Fibroblast of peridontal ligament (primary cell): ENCODE data around the gene CDAN1.

ENCODE experiments used
- DNase-seq: peaks from one replicate; pipeline ENCODE4 v3.0.0-alpha.2; 2010; ENCODE audit errors: extremely low read depth

CDAN1 gene

DNA sequence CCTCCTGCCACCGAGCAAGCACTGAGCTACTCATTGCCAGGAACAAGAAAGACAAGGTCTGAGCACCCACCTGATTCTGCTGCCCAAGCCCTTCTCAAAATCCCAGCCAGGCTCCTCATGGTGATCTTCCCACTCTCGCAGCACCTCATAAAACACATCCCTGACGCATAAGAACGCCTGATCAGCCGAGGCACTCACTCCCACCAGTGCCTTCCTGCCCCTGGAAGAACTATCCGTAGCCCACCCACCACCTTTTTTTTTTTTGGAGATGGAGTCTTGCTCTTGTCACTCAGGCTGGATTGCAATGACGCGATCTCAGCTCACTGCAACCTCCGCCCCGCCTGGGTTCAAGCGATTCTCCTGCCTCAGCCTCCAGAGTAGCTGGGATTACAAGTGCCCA, 3.9 kb downstream of the CDAN1 start:
- no peak for DNase-seq

DNA sequence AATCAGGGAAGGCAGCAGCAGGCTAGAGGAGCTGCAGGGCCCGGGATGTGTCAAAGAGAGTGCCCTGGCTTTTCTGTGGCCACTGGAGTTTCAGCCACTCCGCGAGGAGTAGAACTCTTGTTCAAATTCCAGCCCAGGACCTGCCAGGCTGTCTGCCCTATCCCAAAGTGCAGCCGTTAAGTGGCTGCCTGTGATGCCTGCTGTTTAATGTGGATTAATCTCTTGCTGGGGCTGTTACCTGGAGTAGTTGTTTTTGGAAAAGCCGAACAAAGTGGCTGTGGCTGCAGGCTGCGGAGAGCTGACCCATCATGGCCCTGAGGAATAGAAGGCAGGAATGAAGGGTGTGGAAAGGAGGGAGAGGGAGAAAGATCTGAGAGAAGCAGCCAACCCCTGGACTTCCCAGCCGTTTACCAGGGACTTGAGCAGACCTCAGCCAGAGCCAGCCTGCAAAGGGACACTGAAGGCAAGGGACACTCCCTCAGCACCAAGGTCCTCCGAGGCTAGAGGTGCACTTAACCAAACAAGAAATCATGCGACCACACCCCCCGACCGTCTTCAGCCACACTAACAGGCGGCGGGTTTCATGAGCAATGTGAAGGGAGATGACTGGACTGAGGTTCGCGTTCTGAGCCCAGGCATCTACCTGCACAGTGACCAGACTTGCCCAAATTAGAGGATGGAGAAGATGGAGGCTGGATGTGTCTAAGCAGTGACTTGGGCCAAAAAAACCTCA, 4.7 kb downstream of the CDAN1 start:
- DNase-seq = no peak

DNA sequence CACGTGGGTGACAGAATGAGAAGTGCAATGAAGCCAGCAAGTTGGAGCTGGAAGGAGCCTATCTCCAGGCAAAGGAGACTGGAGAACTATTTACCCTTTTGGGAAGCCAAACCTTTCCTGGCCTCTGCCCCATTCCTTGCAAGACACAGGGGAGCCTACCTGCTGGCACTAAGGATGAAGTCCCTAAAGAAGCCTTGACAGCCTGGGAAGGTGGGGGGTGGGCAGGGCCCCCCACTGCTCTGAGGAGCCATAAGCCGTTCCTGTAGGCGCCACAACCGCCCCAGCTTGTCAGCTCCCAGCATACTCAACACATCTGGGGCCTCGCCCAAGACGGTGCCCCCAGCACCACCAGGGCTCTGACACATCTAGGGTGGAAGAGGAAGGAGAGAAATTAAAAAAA, 5.5 kb downstream of the CDAN1 start:
- DNase-seq = no peak

DNA sequence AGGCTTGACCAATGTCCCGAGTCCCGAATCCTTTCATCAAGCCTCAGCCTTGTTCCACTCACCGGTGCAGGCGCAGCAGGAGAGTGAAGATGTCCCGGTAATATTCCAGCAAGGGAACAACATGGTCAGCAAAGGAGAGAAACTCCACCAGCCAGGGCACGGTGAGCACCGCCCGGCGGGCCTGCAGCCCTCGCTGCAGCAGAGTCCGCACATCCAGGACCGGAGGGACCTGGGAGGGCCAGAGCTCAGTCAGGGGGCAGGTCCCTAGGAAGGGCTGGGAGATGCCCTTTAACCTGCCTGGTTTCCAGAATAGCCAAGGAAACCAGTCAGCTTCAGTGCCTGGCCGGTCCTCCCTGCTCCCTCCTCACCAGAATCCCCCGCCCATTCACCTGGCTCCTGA, 6.4 kb downstream of the CDAN1 start:
- DNase-seq = no peak

DNA sequence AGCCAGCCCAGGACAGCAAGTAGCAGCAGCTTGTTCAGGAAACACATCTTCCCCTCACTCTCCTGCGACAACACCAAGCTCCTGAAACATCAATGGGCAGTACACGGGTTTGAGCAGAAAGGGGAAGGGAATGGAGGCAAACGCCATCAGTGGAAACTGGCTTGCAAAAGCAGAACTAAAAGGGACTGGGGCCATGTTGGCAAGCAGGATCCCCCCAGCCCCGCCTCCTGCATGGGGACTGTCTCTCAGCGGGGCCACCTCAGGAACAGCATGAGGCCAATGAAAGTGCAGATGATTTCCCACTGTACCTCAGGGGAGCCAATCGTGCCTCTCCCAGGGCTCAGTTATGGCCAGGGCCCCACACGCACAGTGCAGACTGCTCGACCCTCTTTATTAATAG, 6.8 kb downstream of the CDAN1 start:
- no peak for DNase-seq

DNA sequence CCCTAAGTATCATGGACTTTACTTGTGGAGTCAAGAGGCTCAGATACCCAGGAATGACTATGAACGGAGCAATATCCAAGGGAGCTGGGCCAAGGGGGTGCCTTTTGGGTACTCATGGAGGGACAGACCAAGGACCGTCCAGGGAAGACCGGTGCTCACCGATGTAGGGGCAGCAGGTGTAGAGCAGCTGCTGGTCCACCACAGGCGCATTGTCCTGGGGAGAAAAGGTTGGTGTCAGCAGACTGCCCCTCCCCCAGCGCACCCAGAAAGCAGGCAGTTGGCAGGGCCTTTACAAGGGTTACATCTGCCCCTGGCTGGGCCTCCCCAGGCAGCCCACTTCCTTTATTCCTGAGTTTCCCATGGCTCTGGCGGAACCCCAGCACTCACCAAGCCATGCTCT, 7.5 kb downstream of the CDAN1 start:
- DNase-seq = no peak

DNA sequence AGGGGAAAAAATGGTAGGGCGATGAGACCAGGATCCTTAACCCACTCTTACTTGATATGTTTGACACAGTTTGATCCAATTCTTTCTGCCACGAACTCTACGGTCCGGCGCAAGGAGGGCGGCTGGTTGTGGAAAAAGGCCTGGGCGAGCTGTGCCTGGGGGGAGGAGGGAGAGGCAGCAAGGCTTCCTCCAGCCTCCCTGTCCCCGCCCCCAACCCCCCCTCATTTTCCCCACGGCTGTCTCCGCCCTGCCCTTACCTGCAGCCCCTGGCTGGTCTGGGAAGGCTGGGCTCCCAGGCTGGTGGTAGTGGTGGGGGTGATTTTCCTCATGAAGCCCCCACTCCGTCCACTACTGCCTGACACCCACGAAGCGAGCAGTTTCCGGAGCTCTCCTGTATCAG, 8.0 kb downstream of the CDAN1 start:
- DNase-seq = no peak

DNA sequence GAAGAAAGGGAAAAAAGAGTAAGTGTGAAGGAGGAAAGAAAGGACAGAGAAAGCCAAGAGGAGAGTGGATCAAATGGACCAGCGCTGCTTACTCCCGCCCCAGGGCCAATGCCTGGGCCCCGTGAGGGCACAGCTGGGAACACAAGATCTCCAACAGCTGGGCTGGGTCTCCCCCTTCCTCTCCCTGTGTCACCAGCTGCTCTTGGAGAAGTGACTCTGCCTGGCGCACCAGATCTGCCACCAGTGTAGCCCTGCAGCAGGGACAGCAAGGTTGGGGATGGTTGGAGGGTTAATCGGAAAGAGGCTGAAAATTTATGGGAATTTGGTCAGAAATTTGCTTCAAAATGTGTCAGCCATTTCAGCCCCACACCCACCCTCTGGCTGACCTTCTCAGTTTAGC, 8.4 kb downstream of the CDAN1 start:
- no peak for DNase-seq

DNA sequence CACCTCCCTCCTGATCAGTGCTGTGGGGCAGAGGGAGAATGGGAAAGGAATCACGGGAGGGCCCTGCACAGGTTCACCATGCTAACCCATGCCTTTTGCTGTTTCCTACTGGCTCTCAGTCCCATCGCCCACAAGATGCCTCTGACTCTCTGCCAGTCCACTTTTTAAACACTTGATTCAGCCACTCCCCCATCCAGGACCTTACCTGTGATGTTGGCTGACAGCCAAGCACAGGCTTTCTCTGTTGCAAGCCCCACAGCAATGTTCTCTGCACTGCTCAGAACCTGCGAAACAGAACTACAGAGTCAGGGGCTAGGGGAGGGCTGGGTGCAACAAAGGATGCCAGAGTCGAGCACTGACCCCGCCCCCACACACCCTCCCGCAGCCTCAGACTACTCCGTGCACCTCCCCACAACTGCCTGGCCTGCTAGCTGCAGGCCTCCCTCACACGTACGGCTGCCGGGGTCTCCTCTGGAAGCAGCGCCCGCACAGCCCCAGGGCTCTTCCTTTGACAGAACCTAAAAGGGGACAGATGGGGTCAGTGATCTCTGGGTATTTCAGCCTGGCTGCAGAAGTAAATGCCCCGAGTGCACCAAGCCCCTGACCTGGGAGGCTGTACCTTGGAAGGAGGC, 9.1 kb downstream of the CDAN1 start:
- no peak for DNase-seq

DNA sequence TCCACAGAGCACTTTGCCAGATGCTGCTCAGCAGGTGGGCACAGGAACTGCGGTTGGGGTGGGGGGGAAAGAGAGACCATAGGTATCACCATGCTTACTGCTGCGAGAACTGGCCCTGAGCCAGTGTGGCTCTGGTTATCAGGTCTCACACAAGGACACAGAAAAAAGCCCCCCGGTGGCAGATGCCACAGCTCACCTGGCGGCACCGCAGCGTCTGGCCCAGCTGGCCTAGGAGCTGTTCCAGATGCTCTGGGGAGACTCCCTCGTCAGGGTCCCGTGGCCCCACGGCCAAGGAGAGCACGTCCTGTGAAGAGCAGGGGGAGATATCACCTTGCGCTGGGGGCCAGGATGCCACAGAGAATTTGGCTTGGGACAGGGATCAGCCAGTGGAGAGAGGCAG, 10.8 kb downstream of the CDAN1 start:
- DNase-seq = no peak

DNA sequence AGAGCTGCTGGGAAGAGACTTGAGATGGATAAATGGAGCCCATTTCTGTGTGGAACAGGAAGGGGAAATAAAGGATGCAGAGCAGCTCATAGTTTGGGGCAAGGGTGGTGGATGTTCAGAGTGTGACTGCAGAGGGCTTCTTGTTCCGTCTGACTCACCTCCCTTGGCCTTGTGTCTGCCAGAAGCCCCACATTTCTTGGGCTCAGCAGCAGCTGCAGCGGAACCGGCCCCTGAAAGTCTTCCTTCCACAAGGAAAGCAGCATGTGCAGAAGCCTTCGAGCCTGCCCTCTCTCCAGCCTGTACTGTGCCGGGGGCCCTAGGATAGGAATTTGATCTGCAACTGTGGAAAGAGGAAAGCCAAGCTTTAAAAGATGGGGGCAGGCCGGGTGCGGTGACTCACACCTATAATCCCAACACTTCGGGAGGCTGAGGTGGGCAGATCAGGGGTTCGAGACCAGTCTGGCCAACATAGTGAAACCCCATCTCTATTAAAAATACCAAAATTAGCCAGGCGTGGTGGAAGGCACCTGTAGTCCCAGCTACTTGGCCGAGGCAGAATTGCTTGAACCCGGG, 11.5 kb downstream of the CDAN1 start:
- DNase-seq = no peak

DNA sequence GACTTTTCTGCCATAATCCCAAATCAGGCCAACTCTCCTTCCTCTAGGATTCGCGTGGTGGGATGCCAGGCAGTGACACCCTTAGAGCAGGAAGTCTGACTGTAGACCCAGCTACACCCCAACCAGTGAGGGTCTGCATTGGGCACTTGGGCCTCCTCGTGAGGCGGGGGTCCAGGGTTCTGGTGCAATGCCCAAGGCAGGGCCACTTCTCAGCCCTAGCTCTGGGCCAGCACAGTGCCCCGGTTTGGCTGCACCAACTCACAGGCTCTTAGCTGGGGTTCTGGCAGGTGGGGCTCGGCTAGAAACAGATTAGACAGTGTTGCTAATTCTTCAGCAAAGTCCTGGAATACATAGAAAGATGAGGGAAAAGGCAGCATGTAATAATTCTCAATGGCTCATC, 12.7 kb downstream of the CDAN1 start:
- no peak for DNase-seq

DNA sequence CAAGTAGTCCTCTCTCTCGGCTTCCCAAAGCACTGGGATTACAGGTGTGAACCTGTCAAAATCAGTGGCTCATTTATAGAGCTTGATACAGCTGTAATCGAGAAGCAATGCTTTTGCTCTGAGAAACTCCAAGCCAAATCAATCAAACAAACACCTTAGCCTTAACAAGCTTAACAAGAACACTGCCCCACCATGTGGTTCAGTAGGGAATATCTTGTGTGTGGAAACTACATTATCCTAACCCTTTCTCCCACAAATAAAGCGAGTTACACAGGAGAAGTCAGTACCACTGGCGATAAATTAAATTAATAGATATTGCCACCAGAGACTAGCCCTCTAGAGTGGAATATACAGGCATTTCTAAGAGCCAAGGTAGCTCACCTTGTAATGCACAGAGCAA, 13.9 kb downstream of the CDAN1 start:
- no peak for DNase-seq

DNA sequence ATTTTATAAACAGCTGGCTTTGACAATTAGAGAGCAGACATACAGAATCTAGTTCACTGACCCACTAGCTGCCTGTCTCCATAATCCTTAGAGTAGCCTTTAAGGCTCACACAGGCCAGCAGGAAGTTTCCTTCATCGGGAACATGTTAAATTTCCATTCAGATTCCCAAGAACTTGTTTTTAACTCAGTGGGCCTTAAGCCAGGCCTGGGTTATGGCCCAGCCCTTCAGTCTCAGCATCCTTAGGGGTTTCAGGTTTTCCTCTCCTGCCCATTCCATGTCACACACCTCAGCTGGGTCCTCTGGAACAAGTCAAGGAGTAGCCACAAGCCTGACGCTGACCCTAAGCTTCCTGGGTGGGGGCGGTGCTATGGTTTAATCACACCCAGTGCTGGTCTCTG, 15.0 kb downstream of the CDAN1 start:
- no peak for DNase-seq

DNA sequence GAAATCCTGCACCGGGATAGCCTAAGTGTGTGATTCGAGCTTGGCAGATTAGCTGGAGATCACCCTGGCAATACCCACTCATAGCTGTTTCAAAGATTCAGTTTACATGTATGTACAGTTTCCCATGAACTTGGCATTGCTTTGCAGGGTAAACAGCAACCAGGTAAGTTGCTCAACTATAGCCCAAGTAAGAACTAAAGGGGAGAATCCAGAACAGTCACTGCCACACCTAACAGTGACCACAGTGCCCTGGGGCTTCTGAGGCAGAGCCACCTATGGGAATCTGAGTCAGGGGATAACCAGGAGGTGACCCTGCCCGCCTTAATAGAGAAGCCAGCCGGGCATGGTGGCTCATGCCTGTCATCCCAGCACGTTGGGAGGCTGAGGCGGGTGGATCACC, 15.9 kb downstream of the CDAN1 start:
- DNase-seq = no peak

DNA sequence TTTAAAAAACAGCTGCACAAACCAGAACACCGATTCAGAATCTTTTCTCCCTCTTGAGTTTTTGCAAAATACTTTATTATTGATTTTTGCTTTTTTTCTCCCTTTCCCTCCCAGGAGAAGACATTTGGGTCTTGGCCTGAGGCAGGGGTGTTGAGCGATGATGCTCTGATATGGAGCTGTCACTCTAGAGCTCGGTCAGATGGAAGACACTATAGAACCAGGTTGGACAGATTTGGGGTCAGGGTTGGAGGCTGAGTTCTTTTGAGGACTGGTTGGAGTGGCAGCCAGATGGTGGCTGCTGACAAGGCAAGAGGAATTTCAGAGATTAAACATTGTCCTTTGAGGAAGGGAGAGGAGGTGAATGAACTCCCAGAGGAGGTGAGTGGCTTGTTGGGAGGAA, 16.9 kb downstream of the CDAN1 start:
- no peak for DNase-seq

DNA sequence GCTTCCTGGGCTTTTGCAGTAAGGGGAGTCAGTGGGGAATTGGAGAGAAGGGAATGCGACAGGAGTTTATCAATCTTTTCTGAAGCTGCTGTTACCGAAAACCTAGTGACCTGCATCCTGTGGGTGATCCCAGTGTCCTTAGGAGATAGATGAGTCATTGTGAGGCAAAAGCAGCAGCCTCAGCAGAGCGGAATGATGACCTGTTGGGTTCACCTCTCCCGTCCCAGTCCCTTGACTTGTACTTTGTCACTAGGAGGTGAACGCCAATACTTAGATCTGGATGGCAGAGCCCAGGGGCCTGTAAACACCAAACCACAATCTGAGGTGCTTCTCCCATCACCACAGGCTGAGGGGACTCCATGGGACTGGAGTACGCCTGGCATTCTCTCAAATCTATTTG, 17.9 kb downstream of the CDAN1 start:
- no peak for DNase-seq

DNA sequence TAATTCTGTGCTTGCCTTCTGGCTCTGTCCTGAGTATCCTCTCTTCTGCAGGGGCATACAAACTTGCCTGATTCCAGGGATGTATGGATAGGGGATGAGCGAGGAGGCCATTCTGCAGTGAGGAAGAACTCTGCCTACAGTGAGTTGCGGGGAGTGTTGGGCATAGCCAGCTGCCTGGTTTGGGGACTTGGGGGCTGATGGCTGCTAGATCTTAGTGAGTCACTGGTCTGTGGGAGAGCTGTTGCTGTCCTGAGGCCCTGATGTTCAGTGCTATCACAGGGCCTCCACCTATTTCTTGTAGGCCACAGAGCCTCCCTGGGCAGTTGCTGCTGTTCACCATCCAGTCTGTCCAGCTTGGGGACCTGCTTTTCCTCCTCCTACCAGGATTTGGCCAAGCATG, 20.3 kb downstream of the CDAN1 start:
- DNase-seq = no peak

DNA sequence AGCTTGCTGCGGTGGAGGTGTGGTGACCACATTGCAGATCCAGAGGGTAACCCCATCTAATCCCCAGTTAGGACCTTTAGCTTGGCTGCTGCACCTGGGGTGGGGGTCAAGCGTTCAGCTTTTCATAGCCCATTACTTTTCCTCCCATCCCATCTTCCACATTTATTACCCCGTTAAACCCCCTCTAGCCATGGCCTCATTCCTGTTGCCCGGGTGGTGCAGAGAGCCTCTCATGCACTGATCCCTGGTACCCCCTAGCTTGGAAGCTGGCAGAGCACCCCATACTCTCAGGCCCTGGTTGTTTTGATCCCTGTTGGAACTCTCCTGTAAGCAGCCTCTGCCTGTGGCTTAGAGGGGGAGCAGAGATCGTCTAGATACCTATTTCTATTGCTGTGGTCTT, 20.8 kb downstream of the CDAN1 start:
- no peak for DNase-seq

DNA sequence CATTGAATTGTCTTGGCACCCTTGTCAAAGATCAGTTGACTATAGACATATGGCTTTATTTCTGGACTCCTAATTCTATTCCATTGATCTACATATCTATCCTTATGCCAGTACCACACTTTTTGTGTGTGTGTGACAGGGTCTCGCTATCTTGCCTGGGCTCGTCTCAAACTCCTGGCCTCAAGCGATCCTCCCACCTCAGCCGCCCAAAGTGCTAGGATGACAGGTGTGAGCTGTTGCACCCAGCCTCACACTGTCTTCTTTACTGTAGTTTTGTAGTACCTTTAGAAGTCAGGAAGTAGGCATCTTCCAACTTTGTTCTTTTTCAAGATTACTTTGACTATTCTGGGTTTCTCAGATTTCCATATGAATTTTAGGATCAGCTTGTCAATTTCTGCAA, 24.3 kb downstream of the CDAN1 start:
- DNase-seq = no peak

DNA sequence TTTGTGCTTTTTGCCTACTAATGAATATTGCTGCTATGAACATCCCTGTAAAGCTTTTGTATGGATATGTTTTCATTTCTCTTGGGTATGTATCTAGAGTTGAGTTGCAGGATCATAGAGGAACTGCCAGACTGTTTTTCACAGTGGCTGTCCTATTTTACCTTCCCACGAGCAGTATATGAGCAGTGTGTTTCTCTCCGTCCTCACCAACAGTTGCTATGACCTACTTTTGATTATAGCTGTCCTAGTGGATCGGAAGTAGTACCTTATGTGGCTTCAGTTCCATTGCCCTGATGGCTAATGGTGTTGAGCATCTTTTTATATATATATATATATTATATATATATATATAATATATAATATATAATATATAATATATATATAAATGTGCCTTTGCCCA, 25.2 kb downstream of the CDAN1 start:
- no peak for DNase-seq

DNA sequence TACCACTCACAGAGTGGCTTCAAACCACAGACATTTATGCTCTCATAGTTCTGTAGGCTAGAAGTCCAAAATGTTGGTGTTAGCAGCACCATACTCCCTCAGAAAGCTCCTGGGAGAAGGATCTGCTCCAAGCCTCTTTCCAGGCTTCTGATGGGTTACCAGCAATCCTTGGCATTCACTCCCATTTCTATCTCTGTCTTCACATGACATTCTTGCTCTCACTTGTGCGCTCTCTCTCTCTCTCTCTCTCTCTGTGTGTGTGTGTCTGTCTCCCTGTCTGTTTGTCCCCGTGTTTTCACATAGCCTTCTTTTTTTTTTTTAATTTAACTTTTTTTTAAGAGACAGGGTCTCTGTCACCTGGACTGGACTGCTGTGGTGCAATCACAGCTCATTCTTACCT, 26.3 kb downstream of the CDAN1 start:
- DNase-seq = peak; percentile 63

DNA sequence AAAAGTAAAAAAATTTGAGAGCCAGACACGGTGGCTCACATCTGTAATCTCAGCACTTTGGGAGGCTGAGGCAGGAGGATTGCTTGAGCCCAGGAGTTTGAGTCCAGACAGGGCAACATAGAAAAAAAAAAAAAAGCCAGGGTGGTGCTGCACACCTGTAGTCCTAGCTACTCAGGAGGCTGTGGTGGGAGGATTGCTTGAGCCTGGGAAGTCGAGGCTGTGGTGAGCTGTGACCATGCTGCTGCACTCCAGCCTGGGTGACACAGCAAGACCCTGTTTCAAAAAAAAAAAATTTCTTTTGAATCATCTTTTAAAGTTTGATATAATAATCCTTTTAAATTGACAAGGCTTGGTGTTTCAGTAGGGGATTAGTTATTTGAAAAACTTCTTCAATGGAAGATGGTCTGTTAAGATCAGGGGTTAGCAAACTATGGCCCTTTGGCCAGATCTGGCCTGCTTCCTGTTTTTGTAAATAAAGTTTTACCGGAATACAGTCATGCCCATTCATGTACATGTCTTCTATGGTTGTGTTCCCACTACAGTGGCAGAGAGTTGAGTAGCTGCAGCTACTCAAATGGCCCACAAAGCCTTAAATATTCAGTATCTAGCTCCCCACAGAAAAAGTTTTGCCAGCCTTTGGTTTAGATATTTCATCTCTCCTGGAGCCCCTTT, 28.9 kb downstream of the CDAN1 start:
- DNase-seq = no peak
